Measurements from ENCODE around the gene RRP36. TPM values are rescaled to one million over a fixed set of nuclear protein-coding genes. Genes with fewer than 3 reads are reported as not detected.

The RRP36 gene
- total and polyA plus RNA-seq, 2 of the 8 experiments (the other 6 are each of a cell fraction or from before 2014, with no cell fraction given), result 33.9 to 92.3 TPM

GRCh38 chr6:43038727-43039126 lies 17.3 kb downstream of the RRP36 start:
- Histone ChIP-seq H3K27me3 (replicated peaks in 1 of 4; ENCODE audit: control insufficient read depth in 3 of 4, extremely low read depth in 1 of 4, insufficient read depth in 3 of 4, low read length in 3 of 4) (no peaks in the 10 kb centered on the region), H3K23me2 (ENCODE audit: low read depth, low read length) (no peaks in the 10 kb centered on the region; the same call in 1 of the 2 replicates), H3K9ac (replicated peaks in 1 of 4; ENCODE audit: extremely low read depth in 1 of 4, low read depth in 3 of 4, low read length in 3 of 4) (no peak overlapping the region), H3K23ac (ENCODE audit: insufficient read length) (no peak overlapping the region), H2BK120ac (replicated peaks; ENCODE audit: low read depth, low read length) (no peak overlapping the region), H3K4me1 (replicated peaks in 1 of 4; ENCODE audit: control insufficient read depth in 3 of 4, insufficient read depth in 4 of 4, low read length in 3 of 4) (no peaks in the 10 kb centered on the region), H3K9me3 (ENCODE audit: insufficient read depth in 2 of 2, low read depth in 1 of 2, low read length in 1 of 2) (no peaks in the 10 kb centered on the region), H3K36me3 (ENCODE audit: control insufficient read depth in 2 of 4, insufficient read depth in 4 of 4, low read length in 3 of 4) (peaks cover 2 to 23% (median 13%) of the 10 kb centered on the region in 4 experiments; a peak in 4 of 8 replicates), H2AFZ (ENCODE audit: low read length) (no peak overlapping the region), H3K18ac (ENCODE audit: extremely low read depth, low read length) (no peak overlapping the region), H2BK12ac (ENCODE audit: low read depth, low read length) (no peak overlapping the region), H4K91ac (replicated peaks; ENCODE audit: insufficient read length, low read length) (no peak overlapping the region), H3K4me3 (ENCODE audit: extremely low read depth in 1 of 4, insufficient read depth in 2 of 4, low read depth in 3 of 4, low read length in 4 of 4) (no peak overlapping the region), H3K79me1 (ENCODE audit: low read depth, low read length) (no peaks in the 10 kb centered on the region), H3K4ac (replicated peaks; ENCODE audit: insufficient read length, low read depth, low read length) (no peak overlapping the region), H3K56ac (replicated peaks; ENCODE audit: insufficient read length, low read depth, low read length) (no peak overlapping the region), H2AK5ac (ENCODE audit: low read depth, low read length) (no peak overlapping the region), H3K14ac (ENCODE audit: insufficient read length) (no peak overlapping the region), H2BK5ac (ENCODE audit: low read depth, low read length) (no peak overlapping the region), H2BK15ac (ENCODE audit: low read length) (no peak overlapping the region), H2BK20ac (ENCODE audit: low read length) (no peak overlapping the region), H4K20me1 (replicated peaks in 1 of 2; ENCODE audit: control insufficient read depth in 1 of 2, insufficient read depth in 2 of 2, low read length in 2 of 2) (peaks cover 2 to 18% of the 10 kb centered on the region in 2 experiments), H4K5ac (ENCODE audit: insufficient read length, low read depth, low read length) (no peak overlapping the region), H4K8ac (ENCODE audit: extremely low read depth, insufficient read depth, low read length) (no peak overlapping the region), H3K79me2 (ENCODE audit: control insufficient read depth in 1 of 2, insufficient read depth in 2 of 2, low read length in 2 of 2) (no peaks in the 10 kb centered on the region), H3K27ac (ENCODE audit: low read depth, low read length) (no peak overlapping the region), H3K4me2 (ENCODE audit: insufficient read depth in 1 of 2, low read depth in 2 of 2, low read length in 2 of 2) (no peak overlapping the region)
- TF ChIP-seq CREB1 (IDR thresholded peaks at IDR 0.05) (no peak), ATF3 (IDR thresholded peaks at IDR 0.05; ENCODE audit: insufficient read depth, low read depth, low read length) (no peak), SIN3A (conservative IDR thresholded peaks at IDR 0.05 in 1 of 2, IDR thresholded peaks at IDR 0.05 in 1 of 2; ENCODE audit: low read depth in 1 of 2, low read length in 2 of 2) (no peak), E2F6 (IDR thresholded peaks at IDR 0.05) (no peak)
- ChIA-PET CTCF (ENCODE audit: partially characterized antibody) (interaction anchor here (0.6 to 1.9 kb wide), 5 partner anchors 22 to 109 kb away, joined by 3 to 9 read pairs (median 3); no protein-coding TSS in a partner anchor), POLR2A (ENCODE audit: partially characterized antibody) (interaction anchor here (0.9 to 29.7 kb wide), 7 partner anchors 10 to 32 kb away, joined by 3 to 584 read pairs (median 5); partner anchors contain the start of genes CUL7, KLC4, KLHDC3 and MEA1)
- no peak for FAIRE-seq
- DNase-seq (ENCODE audit: low read depth in 1 of 2, low spot score in 2 of 2), result no peak
- WGBS, 2 experiments (ENCODE audit: extremely low coverage in 1 of 2, insufficient coverage in 1 of 2, insufficient read length in 1 of 2, insufficient replicate concordance in 2 of 2, low coverage in 1 of 2, low lambda C conversion rate in 2 of 2, missing lambda C conversion rate in 1 of 2), result 91% methylated on average over 9 of the region's 9 CpGs; no CpG with 5 or more reads in 1 of the 2 experiments
